Ectodermal cell (in vitro differentiated cells): ENCODE data around the gene DIAPH2.

Source experiments
- H3K27ac ChIP-seq: 2 replicates; pipeline ENCODE4 v1.7.0; 2013; ENCODE audit warnings: mild to moderate bottlenecking, low read depth, low read length; ENCODE audit not compliant: insufficient read depth, poor library complexity, severe bottlenecking
- H3K27me3 ChIP-seq: 2 replicates; pipeline ENCODE4 v1.7.0; 2013; ENCODE audit warnings: mild to moderate bottlenecking, low read length; ENCODE audit not compliant: insufficient read depth, control insufficient read depth, poor library complexity, severe bottlenecking
- H3K36me3 ChIP-seq: one replicate; pipeline ENCODE4 v1.7.0; 2013; ENCODE audit warnings: low read length; ENCODE audit not compliant: control insufficient read depth, insufficient read depth
- H3K4me1 ChIP-seq: one replicate; pipeline ENCODE4 v1.7.0; 2013; ENCODE audit warnings: low read length; ENCODE audit not compliant: control insufficient read depth, insufficient read depth
- H3K4me3 ChIP-seq: 2 replicates; pipeline ENCODE4 v1.7.0; 2013; ENCODE audit warnings: low read depth, low read length, control low read depth; ENCODE audit not compliant: insufficient read depth
- H3K9me3 ChIP-seq: 2 replicates; pipeline ENCODE4 v1.7.0; 2013; ENCODE audit warnings: mild to moderate bottlenecking, low read length, moderate library complexity; ENCODE audit not compliant: control insufficient read depth
- WGBS, 2 experiments: methylation state at CpG; one replicate each; pipeline ENCODE4 v1.1.7; 2013; ENCODE audit warnings: missing lambda C conversion rate in 2 of 2; 5-methylcytosine and 5-hydroxymethylcytosine counted together

Gene DIAPH2

GRCh38 chrX:97369947-97370346 is 685.3 kb downstream of the DIAPH2 start:
- 89 to 92% methylated on average over 1 of the region's 1 CpG for WGBS, 2 experiments
- Histone ChIP-seq H3K27me3 (no peaks in the 10 kb centered on the region), H3K27ac (no peak overlapping the region), H3K4me3 (no peak overlapping the region), H3K36me3 (no peaks in the 10 kb centered on the region), H3K9me3 (no peaks in the 10 kb centered on the region), H3K4me1 (no peaks in the 10 kb centered on the region)

DNA sequence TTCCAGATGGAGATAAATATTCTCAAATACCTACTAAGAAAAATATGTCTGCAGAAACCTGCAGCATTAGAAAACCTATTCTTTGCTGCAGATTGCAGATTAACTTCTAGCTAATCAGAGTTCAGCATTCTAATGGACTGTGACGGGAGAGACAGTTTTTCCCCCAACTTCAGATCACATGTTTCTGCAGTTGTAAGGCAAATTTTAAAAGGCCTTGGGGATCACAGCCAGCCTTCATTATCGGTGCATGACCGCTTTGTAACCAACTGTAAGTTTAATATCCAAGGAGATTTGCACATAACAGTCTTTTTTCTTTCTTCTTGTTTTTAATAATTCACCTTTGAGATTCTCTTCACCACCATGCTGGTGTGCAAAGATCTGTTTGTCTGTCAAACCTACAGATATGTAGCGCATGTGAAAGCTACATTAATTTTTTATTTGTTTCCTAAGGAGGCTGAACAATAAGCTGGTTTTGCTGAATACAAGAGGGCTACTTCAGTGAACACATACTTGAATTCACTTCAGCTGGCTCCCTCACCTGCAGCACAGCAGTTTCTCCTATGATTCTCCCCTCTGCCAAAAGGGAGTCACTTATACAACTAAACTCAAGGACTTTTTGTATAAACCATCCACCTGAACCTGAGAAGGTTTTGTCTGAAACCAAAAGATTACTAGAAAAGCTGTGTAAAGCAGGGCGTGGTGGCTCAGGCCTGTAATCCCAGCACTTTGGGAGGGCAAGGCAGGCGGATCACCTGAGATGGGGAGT is 687.5 kb downstream of the DIAPH2 start:
- WGBS, 2 experiments = 87 to 91% methylated on average over 5 of the region's 6 CpGs
- Histone ChIP-seq H3K4me3 (no peak overlapping the region), H3K36me3 (no peaks in the 10 kb centered on the region), H3K27ac (no peak overlapping the region), H3K4me1 (no peaks in the 10 kb centered on the region), H3K9me3 (no peaks in the 10 kb centered on the region), H3K27me3 (no peaks in the 10 kb centered on the region)

DNA sequence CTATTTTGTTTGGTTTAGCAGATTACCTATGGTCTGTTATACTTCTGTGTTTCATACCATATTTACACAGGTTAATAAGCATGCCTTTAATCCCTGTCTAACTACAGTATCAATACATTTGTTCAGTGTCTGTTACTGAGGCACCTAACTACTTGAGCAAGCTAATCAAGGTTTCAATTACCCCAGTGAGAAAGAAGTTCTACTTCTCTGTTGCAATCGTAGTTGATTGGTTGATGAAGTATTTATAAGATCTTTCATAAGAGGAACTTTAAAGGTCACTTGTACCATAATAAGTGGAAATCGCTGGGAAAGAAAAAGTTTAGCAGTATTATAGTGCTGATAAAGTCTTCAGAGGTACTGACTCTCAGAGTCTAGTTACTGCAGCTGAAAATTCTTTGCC is 689.6 kb downstream of the DIAPH2 start:
- H3K27me3 ChIP-seq = no peaks in the 10 kb centered on the region
- H3K9me3 ChIP-seq = no peaks in the 10 kb centered on the region
- WGBS, 2 experiments = 96 to 100% methylated on average over 2 of the region's 2 CpGs
- H3K4me3 ChIP-seq = no peak overlapping the region
- H3K27ac ChIP-seq = no peak overlapping the region
- no peaks in the 10 kb centered on the region for H3K36me3 ChIP-seq
- H3K4me1 ChIP-seq = no peaks in the 10 kb centered on the region

- H3K36me3 ChIP-seq = no peaks in the 10 kb centered on the region
- no peak overlapping the region for H3K27ac ChIP-seq
- no peak overlapping the region for H3K4me3 ChIP-seq
- H3K27me3 ChIP-seq = no peaks in the 10 kb centered on the region
- no peaks in the 10 kb centered on the region for H3K9me3 ChIP-seq
- no peaks in the 10 kb centered on the region for H3K4me1 ChIP-seq
These were observed 695.6 kb downstream of the DIAPH2 start for GRCh38 chrX:97380200-97380599.

DNA sequence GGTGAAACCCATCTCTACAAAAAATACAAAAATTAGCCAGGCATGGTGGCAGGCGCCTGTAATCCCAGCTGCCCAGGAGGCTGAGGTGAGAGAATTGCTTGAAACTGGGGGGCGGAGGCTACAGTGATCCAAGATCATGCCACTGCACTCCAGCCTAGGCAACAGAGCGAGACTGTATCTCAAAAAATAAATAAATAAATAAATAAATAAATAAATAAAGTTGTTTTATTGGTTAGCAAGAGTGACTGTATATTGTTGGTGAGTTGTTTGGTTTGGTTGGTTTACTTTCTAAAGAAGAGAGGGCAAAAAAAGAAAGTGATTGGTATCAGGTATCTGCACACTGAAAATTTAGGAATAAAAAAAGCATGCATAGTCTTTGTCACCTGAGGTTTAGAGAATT is 700.0 kb downstream of the DIAPH2 start:
- H3K36me3 ChIP-seq = no peaks in the 10 kb centered on the region
- WGBS, 2 experiments = 84 to 87% methylated on average over 2 of the region's 3 CpGs
- no peak overlapping the region for H3K4me3 ChIP-seq
- H3K4me1 ChIP-seq = no peaks in the 10 kb centered on the region
- H3K27ac ChIP-seq = no peak overlapping the region
- no peaks in the 10 kb centered on the region for H3K27me3 ChIP-seq
- no peaks in the 10 kb centered on the region for H3K9me3 ChIP-seq

DNA sequence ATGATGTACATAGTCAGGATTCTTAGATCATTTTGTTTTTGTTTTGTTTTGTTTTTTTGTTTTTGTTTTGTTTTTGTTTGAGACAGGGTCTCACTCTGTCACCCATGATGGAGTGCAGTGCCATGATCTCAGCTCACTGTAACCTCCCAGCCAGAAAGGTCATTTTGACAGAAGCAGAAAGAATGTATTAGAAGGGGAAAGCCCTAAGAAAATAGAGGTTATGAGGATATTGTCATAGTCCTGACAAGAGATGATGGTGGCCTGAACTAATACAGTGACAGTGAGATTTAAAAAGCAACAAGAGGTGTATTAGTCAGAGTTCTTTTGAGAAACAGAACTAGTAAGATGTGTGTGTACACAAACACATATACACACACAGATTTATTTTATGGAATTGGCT is 702.4 kb downstream of the DIAPH2 start:
- no peaks in the 10 kb centered on the region for H3K27me3 ChIP-seq
- no peaks in the 10 kb centered on the region for H3K9me3 ChIP-seq
- H3K36me3 ChIP-seq = no peaks in the 10 kb centered on the region
- no peak overlapping the region for H3K27ac ChIP-seq
- no peak overlapping the region for H3K4me3 ChIP-seq
- H3K4me1 ChIP-seq = no peaks in the 10 kb centered on the region

GRCh38 chrX:97389761-97390192 is 705.1 kb downstream of the DIAPH2 start:
- no peaks in the 10 kb centered on the region for H3K4me1 ChIP-seq
- WGBS, 2 experiments = 86 to 95% methylated on average over 2 to 3 of the region's 3 CpGs
- H3K9me3 ChIP-seq = no peaks in the 10 kb centered on the region
- H3K27ac ChIP-seq = no peak overlapping the region
- H3K27me3 ChIP-seq = no peaks in the 10 kb centered on the region
- no peaks in the 10 kb centered on the region for H3K36me3 ChIP-seq
- no peak overlapping the region for H3K4me3 ChIP-seq

- no peak overlapping the region for H3K27ac ChIP-seq
- H3K4me1 ChIP-seq = no peaks in the 10 kb centered on the region
- 93 to 100% methylated on average over 1 to 2 of the region's 3 CpGs for WGBS, 2 experiments
- no peaks in the 10 kb centered on the region for H3K36me3 ChIP-seq
- H3K27me3 ChIP-seq = no peaks in the 10 kb centered on the region
- no peaks in the 10 kb centered on the region for H3K9me3 ChIP-seq
- H3K4me3 ChIP-seq = no peak overlapping the region
These were observed 712.7 kb downstream of the DIAPH2 start for GRCh38 chrX:97397371-97397770.

- no peak overlapping the region for H3K27ac ChIP-seq
These were observed 713.4 kb downstream of the DIAPH2 start for GRCh38 chrX:97398030-97398551.

DNA sequence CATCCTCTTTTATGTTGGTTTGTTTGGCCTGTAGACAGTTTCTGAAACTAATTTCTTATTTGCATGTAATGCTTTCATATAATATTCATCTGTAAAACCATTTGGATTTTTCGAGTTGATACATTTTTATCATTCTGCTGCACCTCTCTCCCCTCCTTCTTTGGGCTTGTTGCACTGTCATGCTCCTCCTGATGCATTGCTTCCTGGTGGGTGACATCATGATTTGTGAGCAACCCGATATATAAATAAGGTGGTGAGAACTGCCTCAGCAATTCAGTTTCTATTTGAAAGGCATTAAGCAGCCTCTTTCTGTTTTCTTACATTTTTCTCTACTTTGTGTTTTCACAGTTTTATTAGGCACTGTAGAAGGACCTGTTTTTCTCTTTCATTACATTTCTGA is 714.8 kb downstream of the DIAPH2 start:
- Histone ChIP-seq H3K4me3 (no peak overlapping the region), H3K27ac (no peak overlapping the region), H3K36me3 (no peaks in the 10 kb centered on the region), H3K27me3 (no peaks in the 10 kb centered on the region), H3K4me1 (no peaks in the 10 kb centered on the region), H3K9me3 (no peaks in the 10 kb centered on the region)
- 83 to 100% methylated on average over 1 to 2 of the region's 2 CpGs for WGBS, 2 experiments

More at GRCh38 chrX:97398030-97398551, 713.4 kb downstream of the DIAPH2 start:
- Histone ChIP-seq H3K9me3 (no peaks in the 10 kb centered on the region), H3K4me1 (no peaks in the 10 kb centered on the region), H3K36me3 (no peaks in the 10 kb centered on the region), H3K27me3 (no peaks in the 10 kb centered on the region), H3K4me3 (no peak overlapping the region)
- 40% methylated on average over 1 of the region's 3 CpGs; no CpG with 5 or more reads in 1 of the 2 experiments for WGBS, 2 experiments
